MM.1S (cell line): ENCODE data around the gene HARS1.

Experiments used
- DNase-seq: peaks from one replicate; pipeline ENCODE4 v3.0.0-alpha.2; 2015
- H2AFZ ChIP-seq: fragments of 300-600 bp; sonication (generic); 2 replicates; pipeline ENCODE4 v1.6.0; 2016; ENCODE audit warnings: antibody characterized with exemption, low read length
- H3F3A ChIP-seq: fragments of 300-600 bp; sonication (generic); 2 replicates; pipeline ENCODE4 v1.6.1; 2016; ENCODE audit warnings: mild to moderate bottlenecking, antibody characterized with exemption, low read length, moderate library complexity, mixed read lengths; ENCODE audit not compliant: insufficient read depth
- H3K27ac ChIP-seq: fragments of 300-600 bp; sonication (generic); 2 replicates; pipeline ENCODE4 v1.5.1; 2016; ENCODE audit warnings: mild to moderate bottlenecking, low read length
- H3K27me3 ChIP-seq: fragments of 300-600 bp; sonication (generic); replicated peaks from 2 replicates; pipeline ENCODE4 v1.6.0; 2016; ENCODE audit warnings: low read length; ENCODE audit not compliant: insufficient read depth
- H3K36me3 ChIP-seq: fragments of 300-600 bp; sonication (generic); replicated peaks from 2 replicates; pipeline ENCODE4 v1.6.1; 2016; ENCODE audit warnings: mild to moderate bottlenecking, low read length, mixed read lengths; ENCODE audit not compliant: insufficient read depth
- H3K4me1 ChIP-seq: fragments of 300-600 bp; sonication (generic); 2 replicates; pipeline ENCODE4 v1.6.1; 2016; ENCODE audit warnings: low read length, mixed read lengths
- H3K4me2 ChIP-seq: fragments of 300-600 bp; sonication (generic); 2 replicates; pipeline ENCODE4 v1.6.0; 2016; ENCODE audit warnings: low read depth, low read length
- H3K4me3 ChIP-seq: fragments of 300-600 bp; sonication (generic); 2 replicates; pipeline ENCODE4 v1.5.1; 2016; ENCODE audit warnings: low read length, mixed read lengths
- H3K79me2 ChIP-seq: fragments of 300-600 bp; sonication (generic); 2 replicates; pipeline ENCODE4 v1.6.1; 2016; ENCODE audit warnings: mixed run types, low read length, mixed read lengths
- H3K9ac ChIP-seq: fragments of 300-600 bp; sonication (generic); 2 replicates; pipeline ENCODE4 v1.6.1; 2016; ENCODE audit warnings: low read length, mixed read lengths
- H3K9me2 ChIP-seq: fragments of 300-600 bp; sonication (generic); replicated peaks from 2 replicates; pipeline ENCODE4 v1.6.1; 2016; ENCODE audit warnings: mild to moderate bottlenecking, low read length, mixed read lengths; ENCODE audit not compliant: insufficient read depth
- H3K9me3 ChIP-seq: fragments of 300-600 bp; sonication (generic); replicated peaks from 2 replicates; pipeline ENCODE4 v1.6.1; 2016; ENCODE audit warnings: mild to moderate bottlenecking, low read length, mixed read lengths; ENCODE audit not compliant: insufficient read depth
- H4K20me1 ChIP-seq: fragments of 300-600 bp; sonication (generic); 2 replicates; pipeline ENCODE4 v1.6.1; 2016; ENCODE audit warnings: mild to moderate bottlenecking, low read length, moderate library complexity, mixed read lengths; ENCODE audit not compliant: insufficient read depth
- CTCF ChIP-seq: fragments of 300-600 bp; sonication (generic); IDR thresholded peaks from 2 replicates; pipeline ENCODE4 v1.5.1; 2016; ENCODE audit warnings: antibody characterized with exemption, low read length, mixed read lengths
- EZH2 ChIP-seq: fragments of 300-600 bp; sonication (generic); optimal IDR thresholded peaks from 2 replicates; pipeline ENCODE3; 2017; ENCODE audit warnings: low read depth, mild to moderate bottlenecking, antibody characterized with exemption, low read length, mixed read lengths
- EZH2phosphoT487 ChIP-seq: fragments of 300-600 bp; sonication (generic); IDR thresholded peaks from 2 replicates; pipeline ENCODE4 v1.6.1; 2018; ENCODE audit warnings: antibody characterized with exemption, low read length

HARS1 gene

GRCh38 chr5:140635291-140636257 lies 55.6 kb downstream of the HARS1 start:
- H3K4me2 ChIP-seq: no peak overlapping the region

DNA sequence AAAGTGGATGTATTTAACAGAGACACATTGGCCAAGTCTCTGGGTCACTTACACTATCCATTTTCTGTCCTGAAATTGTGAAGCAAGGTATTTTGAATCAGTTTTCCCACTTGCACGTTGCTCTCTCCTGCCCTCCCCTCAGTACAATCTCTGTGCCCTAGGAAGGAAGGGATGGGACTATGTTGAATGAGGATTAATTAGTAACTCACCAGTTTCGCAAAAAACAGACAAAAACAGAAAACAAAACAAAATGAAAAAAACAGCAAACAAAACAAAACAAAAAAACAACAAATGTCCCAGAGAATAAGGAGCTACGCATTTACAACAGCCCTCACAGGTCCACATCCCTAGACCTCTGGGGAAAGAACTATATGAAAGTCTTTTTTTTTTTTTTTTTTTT lies 57.1 kb downstream of the HARS1 start:
- DNase-seq: no peak
- Histone ChIP-seq H3K79me2 (no peaks in the 10 kb centered on the region), H3K9me2 (no peaks in the 10 kb centered on the region), H3K27me3 (0 out of 2 replicates have a peak, but pooled peaks cover 6% of the 10 kb centered on the region), H3K4me1 (0 out of 2 replicates have a peak, but pooled peaks cover 2% of the 10 kb centered on the region), H3K9ac (no peak overlapping the region), H3K4me2 (no peak overlapping the region), H3F3A (peaks cover 8% of the 10 kb centered on the region), H3K27ac (no peak overlapping the region), H4K20me1 (no peaks in the 10 kb centered on the region), H3K4me3 (no peak overlapping the region), H3K36me3 (no peaks in the 10 kb centered on the region), H2AFZ (no peak overlapping the region), H3K9me3 (no peaks in the 10 kb centered on the region)
- TF ChIP-seq EZH2phosphoT487 (no peak), CTCF (no peak), EZH2 (no peak)

More at GRCh38 chr5:140635291-140636257, 55.6 kb downstream of the HARS1 start:
- H3K9me3 ChIP-seq: no peaks in the 10 kb centered on the region
- TF ChIP-seq CTCF: no peak
- TF ChIP-seq EZH2phosphoT487: no peak
- TF ChIP-seq EZH2: no peak
- H3K9me2 ChIP-seq: no peaks in the 10 kb centered on the region
- H3K27ac ChIP-seq: no peak overlapping the region
- peaks cover 8% of the 10 kb centered on the region for H3F3A ChIP-seq
- H4K20me1 ChIP-seq: no peaks in the 10 kb centered on the region
- no peak for DNase-seq
- H3K4me1 ChIP-seq: peaks cover 7% of the 10 kb centered on the region; the same call in 1 of the 2 replicates
- no peaks in the 10 kb centered on the region for H3K36me3 ChIP-seq
- H3K27me3 ChIP-seq: 0 out of 2 replicates have a peak, but pooled peaks cover 6% of the 10 kb centered on the region
- peaks cover 8% of the 10 kb centered on the region; the same call in 1 of the 2 replicates for H3K79me2 ChIP-seq
- H3K4me3 ChIP-seq: no peak overlapping the region
- 0 out of 2 replicates have a peak overlapping the region, but pooled peaks have one; percentile 23 for H2AFZ ChIP-seq
- no peak overlapping the region for H3K9ac ChIP-seq

DNA sequence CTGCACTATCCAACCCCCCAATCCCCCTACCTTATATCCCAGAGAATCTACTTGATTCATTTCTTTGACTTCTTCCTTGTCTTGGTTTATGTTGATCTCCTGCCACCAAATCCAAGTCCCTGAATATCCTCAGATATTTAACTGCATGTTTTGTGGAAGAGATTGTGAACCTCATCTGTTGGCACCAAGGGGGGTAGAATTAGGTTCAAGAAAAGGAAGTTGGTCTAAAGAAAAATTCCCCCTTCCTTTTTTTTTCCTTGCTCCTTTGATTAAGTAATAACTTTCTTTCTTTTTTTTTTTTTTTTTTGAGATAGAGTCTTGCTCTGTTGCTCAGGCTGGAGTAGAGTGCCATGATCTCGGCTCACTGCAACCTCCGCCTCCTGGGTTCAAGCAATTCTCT lies 57.7 kb downstream of the HARS1 start:
- Histone ChIP-seq H2AFZ (no peak overlapping the region), H3K4me3 (no peak overlapping the region), H4K20me1 (no peaks in the 10 kb centered on the region), H3K9ac (no peak overlapping the region), H3K27ac (no peak overlapping the region), H3K9me3 (no peaks in the 10 kb centered on the region), H3F3A (peaks cover 8% of the 10 kb centered on the region), H3K36me3 (no peaks in the 10 kb centered on the region), H3K4me2 (peak overlapping the region; percentile 88; the same call in 1 of the 2 replicates), H3K4me1 (0 out of 2 replicates have a peak, but pooled peaks cover 2% of the 10 kb centered on the region), H3K79me2 (no peaks in the 10 kb centered on the region), H3K27me3 (0 out of 2 replicates have a peak, but pooled peaks cover 6% of the 10 kb centered on the region), H3K9me2 (no peaks in the 10 kb centered on the region)
- TF ChIP-seq CTCF (no peak), EZH2 (no peak)
- DNase-seq: no peak
